HFFc6 (cell line): ENCODE results near the gene ACY1. TPM values are rescaled to one million over a fixed set of nuclear protein-coding genes. Genes with fewer than 3 reads are reported as not detected.
A peak's percentile ranks its signal among the peaks of the same experiment; 100 is the strongest.

Experiments used
- DNase-seq: peaks from one replicate; pipeline ENCODE4 v3.0.0-alpha.2; 2018
- H3K27ac Mint-ChIP-seq: 2 replicates; pipeline ENCODE4 v1.8.0; 2020; ENCODE audit warnings: mild to moderate bottlenecking, mixed read lengths
- H3K27me3 Mint-ChIP-seq: 2 replicates; pipeline ENCODE4 v1.8.0; 2021; ENCODE audit warnings: mild to moderate bottlenecking, moderate library complexity, mixed read lengths; ENCODE audit not compliant: insufficient read depth
- H3K36me3 Mint-ChIP-seq: 2 replicates; pipeline ENCODE4 v1.8.0; 2021; ENCODE audit warnings: low read depth, mixed read lengths
- H3K4me1 Mint-ChIP-seq: 2 replicates; pipeline ENCODE4 v1.8.0; 2020; ENCODE audit warnings: low read depth, mixed read lengths
- H3K4me3 Mint-ChIP-seq: 2 replicates; pipeline ENCODE4 v1.8.0; 2020; ENCODE audit warnings: mild to moderate bottlenecking, moderate library complexity, mixed read lengths
- H3K9me3 Mint-ChIP-seq: 2 replicates; pipeline ENCODE4 v1.8.0; 2020; ENCODE audit warnings: mild to moderate bottlenecking, mixed read lengths
- CTCF ChIP-seq: fragments of 200-600 bp; sonication (generic); IDR thresholded peaks from 2 replicates; pipeline ENCODE4 v1.5.0; 2021; ENCODE audit warnings: antibody characterized with exemption, mild to moderate bottlenecking
- total RNA-seq, 6 experiments: library from RNA; stranded (reverse); fragmentation: NEBNext Ultra II Directional; extraction: Animal tissue kit (Norgen Biotek cat#: 25700); gene quantifications; 2 replicates in 1 of 6; 3 replicates in 5 of 6; pipeline ENCODE4 v1.2.3, GENCODE V29; 2021

The ACY1 gene
- total RNA-seq, 6 experiments from 2014 or later: 40.0 to 49.2 (median 41.5) TPM

- Mint-ChIP-seq H3K36me3 (no peaks in the 10 kb centered on the region), H3K4me3 (no peak overlapping the region), H3K4me1 (peaks cover 27% of the 10 kb centered on the region)
These were observed 19.3 kb upstream of the ACY1 start for GRCh38 chr3:51963951-51964451.

GRCh38 chr3:51964521-51964920 lies 18.8 kb upstream of the ACY1 start:
- H3K4me3 Mint-ChIP-seq: no peak overlapping the region
- peaks cover 27% of the 10 kb centered on the region for H3K4me1 Mint-ChIP-seq
- no peaks in the 10 kb centered on the region for H3K36me3 Mint-ChIP-seq
- H3K27ac Mint-ChIP-seq: no peak overlapping the region
- H3K9me3 Mint-ChIP-seq: no peaks in the 10 kb centered on the region
- H3K27me3 Mint-ChIP-seq: no peaks in the 10 kb centered on the region; the same call in 1 of the 2 replicates
- TF ChIP-seq CTCF: no peak
- no peak for DNase-seq

More at GRCh38 chr3:51963951-51964451, 19.3 kb upstream of the ACY1 start:
- H3K9me3 Mint-ChIP-seq: no peaks in the 10 kb centered on the region
- H3K27ac Mint-ChIP-seq: no peak overlapping the region
- no peak for DNase-seq
- no peaks in the 10 kb centered on the region; the same call in 1 of the 2 replicates for H3K27me3 Mint-ChIP-seq
- no peak for TF ChIP-seq CTCF

GRCh38 chr3:51966016-51966415 lies 17.3 kb upstream of the ACY1 start:
- Mint-ChIP-seq H3K36me3 (no peaks in the 10 kb centered on the region), H3K4me3 (peak overlapping the region; percentile 95), H3K9me3 (no peaks in the 10 kb centered on the region), H3K27me3 (no peaks in the 10 kb centered on the region; the same call in 1 of the 2 replicates), H3K27ac (no peak overlapping the region), H3K4me1 (peaks cover 27% of the 10 kb centered on the region)
- TF ChIP-seq CTCF: no peak
- DNase-seq: no peak

- Mint-ChIP-seq H3K4me1 (peaks cover 27% of the 10 kb centered on the region), H3K4me3 (peak overlapping the region; percentile 95), H3K9me3 (no peaks in the 10 kb centered on the region), H3K27me3 (no peaks in the 10 kb centered on the region; the same call in 1 of the 2 replicates), H3K36me3 (no peaks in the 10 kb centered on the region), H3K27ac (peak overlapping the region; percentile 85)
- no peak for TF ChIP-seq CTCF
- DNase-seq: no peak
These were observed 16.8 kb upstream of the ACY1 start for GRCh38 chr3:51966486-51966885.

- DNase-seq: no peak
- Mint-ChIP-seq H3K27ac (peak overlapping the region; percentile 85), H3K27me3 (no peaks in the 10 kb centered on the region; the same call in 1 of the 2 replicates), H3K9me3 (no peaks in the 10 kb centered on the region), H3K36me3 (no peaks in the 10 kb centered on the region), H3K4me3 (peak overlapping the region; percentile 95), H3K4me1 (peaks cover 27% of the 10 kb centered on the region)
- TF ChIP-seq CTCF: no peak
These were observed 16.4 kb upstream of the ACY1 start for GRCh38 chr3:51966922-51967383.
